ENCODE data around the gene F2RL1. TPM values are rescaled to one million over a fixed set of nuclear protein-coding genes. Genes with fewer than 3 reads are reported as not detected.
"Not testable (repeated sequence)": the region's sequence is repeated elsewhere in the genome, so short reads cannot be mapped to it uniquely, and the experiment has no call there.

Gene F2RL1, protein sequence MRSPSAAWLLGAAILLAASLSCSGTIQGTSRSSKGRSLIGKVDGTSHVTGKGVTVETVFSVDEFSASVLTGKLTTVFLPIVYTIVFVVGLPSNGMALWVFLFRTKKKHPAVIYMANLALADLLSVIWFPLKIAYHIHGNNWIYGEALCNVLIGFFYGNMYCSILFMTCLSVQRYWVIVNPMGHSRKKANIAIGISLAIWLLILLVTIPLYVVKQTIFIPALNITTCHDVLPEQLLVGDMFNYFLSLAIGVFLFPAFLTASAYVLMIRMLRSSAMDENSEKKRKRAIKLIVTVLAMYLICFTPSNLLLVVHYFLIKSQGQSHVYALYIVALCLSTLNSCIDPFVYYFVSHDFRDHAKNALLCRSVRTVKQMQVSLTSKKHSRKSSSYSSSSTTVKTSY
- polyA plus RNA-seq (2011; rRNA removed) (0.15 and 0.16 TPM in 2 replicates), polyA minus RNA-seq (2011; rRNA and poly(A)+ RNA removed) (0.19 and 0.26 TPM in 2 replicates)

DNA sequence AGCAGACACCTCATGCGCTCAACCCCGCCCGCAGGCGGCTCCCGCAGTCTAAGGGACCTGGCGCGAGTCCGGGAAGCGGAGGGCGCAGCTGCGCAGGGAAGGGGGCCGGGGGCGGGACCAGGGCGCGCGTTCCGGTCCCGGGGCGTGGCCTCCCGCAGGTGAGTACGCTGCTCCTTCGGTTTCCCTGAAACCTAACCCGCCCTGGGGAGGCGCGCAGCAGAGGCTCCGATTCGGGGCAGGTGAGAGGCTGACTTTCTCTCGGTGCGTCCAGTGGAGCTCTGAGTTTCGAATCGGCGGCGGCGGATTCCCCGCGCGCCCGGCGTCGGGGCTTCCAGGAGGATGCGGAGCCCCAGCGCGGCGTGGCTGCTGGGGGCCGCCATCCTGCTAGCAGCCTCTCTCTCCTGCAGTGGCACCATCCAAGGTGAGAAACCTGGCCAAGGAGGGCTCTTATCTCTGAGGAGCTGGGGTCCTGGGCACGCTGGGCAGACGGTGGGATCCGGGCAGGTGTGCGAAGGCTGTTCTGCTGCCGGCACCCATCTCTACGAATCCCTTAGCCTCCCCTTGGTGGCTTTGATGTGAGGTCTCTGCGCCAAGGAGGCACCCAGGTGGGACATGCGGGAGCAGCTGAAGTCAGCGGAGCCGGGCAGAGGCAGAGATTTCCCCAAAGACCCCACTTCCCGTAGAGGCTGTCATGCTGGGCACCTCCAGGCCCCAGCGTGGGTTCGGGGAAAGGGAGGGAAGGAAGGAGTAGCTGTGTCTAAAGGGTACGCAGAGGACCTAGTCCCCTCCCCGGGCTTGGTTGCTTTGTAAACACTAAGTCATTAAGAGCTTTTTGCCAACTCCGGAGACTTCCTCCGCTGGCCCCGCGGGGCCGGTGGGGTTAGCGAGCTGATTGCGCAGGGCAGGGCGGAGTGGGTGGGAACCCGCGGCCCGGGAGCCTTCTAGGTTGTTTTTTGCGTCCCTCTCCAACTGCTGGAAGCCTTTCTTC lies at the start of gene F2RL1:
Gene F2RL1 (plus strand): TSS at position 187 of the 988 bp plus-strand sequence. CDS start 153 bp downstream, at position 340.
- peaks cover 3% of the 10 kb centered on the region for H3K27me3 ChIP-seq (ENCODE audit: control insufficient read depth, insufficient read depth, low read length)
- H3K36me3 ChIP-seq (ENCODE audit: control insufficient read depth, insufficient read depth, low read length) = no peaks in the 10 kb centered on the region
- DNase-seq (ENCODE audit: low read depth) = no peak
- H3K4me3 ChIP-seq (ENCODE audit: low read depth, low read length) = peak within 1 kb of the TSS; percentile 57
- TF ChIP-seq, protein P1, sequence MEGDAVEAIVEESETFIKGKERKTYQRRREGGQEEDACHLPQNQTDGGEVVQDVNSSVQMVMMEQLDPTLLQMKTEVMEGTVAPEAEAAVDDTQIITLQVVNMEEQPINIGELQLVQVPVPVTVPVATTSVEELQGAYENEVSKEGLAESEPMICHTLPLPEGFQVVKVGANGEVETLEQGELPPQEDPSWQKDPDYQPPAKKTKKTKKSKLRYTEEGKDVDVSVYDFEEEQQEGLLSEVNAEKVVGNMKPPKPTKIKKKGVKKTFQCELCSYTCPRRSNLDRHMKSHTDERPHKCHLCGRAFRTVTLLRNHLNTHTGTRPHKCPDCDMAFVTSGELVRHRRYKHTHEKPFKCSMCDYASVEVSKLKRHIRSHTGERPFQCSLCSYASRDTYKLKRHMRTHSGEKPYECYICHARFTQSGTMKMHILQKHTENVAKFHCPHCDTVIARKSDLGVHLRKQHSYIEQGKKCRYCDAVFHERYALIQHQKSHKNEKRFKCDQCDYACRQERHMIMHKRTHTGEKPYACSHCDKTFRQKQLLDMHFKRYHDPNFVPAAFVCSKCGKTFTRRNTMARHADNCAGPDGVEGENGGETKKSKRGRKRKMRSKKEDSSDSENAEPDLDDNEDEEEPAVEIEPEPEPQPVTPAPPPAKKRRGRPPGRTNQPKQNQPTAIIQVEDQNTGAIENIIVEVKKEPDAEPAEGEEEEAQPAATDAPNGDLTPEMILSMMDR (IDR thresholded peaks at IDR 0.05; ENCODE audit: insufficient read depth, low read depth, low read length) = no peak
- ChIA-PET CTCF (interaction anchor here (0.5 to 1.1 kb wide), 6 partner anchors 12 to 50 kb away, joined by 3 to 4 read pairs (median 3); no protein-coding TSS in a partner anchor), POLR2A (no interaction called here)

DNA sequence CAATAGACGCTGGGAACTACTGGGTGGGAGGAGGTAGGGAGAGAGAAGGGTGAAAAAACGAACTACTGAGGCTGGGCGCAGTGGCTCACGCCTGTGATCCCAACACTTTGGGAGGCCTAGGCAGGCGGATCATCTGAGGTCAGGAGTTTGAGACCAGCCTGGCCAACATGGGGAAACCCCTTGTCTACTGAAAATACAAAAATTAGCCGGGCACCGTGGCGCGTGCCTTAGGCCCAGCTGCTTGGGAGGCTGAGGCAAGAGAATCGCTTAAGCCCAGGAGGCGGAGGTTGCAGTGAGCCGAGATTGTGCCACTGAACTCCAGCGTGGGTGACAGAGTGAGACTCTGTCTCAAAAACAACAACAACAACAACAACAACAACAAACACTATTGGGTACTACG lies 47.8 kb upstream of the F2RL1 start:
- H3K4me3 ChIP-seq (ENCODE audit: low read depth, low read length); H3K36me3 ChIP-seq (ENCODE audit: control insufficient read depth, insufficient read depth, low read length); POLR2A ChIA-PET; H3K27me3 ChIP-seq (ENCODE audit: control insufficient read depth, insufficient read depth, low read length); DNase-seq (ENCODE audit: low read depth): not testable (repeated sequence)
- CTCF ChIA-PET = interaction anchor here (0.9 to 2.7 kb wide), 3 partner anchors 30 to 171 kb away, joined by 3 to 9 read pairs (median 5); no protein-coding TSS in a partner anchor

DNA sequence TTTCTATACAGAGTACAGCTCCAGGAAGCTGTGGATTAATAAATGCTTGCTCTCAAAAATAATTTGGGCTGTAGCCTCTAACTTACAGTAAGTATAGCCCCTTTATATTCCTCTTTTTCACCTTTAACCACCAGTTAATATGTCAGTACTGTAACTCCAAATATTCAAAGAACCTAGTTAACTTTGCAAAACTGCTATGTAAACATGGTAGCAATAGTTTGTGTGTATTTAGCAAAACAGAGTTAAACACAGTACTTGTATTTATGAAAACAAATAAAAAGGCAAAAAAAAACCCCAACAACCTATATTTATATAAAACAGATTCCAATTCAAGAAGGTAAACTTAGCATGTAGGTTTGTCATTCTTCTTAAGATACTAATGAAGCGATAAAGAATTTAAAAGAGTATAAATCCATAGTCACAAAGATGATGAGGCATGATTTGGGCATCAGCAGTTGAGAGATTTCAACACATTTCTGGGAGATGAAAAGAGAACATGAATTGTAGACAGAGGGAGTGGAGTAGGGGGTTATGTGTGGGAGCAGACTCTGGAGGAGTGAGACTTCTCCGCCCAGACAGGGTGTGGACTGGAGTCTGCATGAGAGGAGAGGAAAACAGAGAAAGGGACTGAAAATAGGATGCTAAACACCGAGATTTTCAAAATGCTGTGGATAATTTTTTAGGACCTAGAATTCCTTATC lies 47.0 kb upstream of the F2RL1 start:
- no peak overlapping the region for H3K4me3 ChIP-seq (ENCODE audit: low read depth, low read length)
- no peaks in the 10 kb centered on the region for H3K36me3 ChIP-seq (ENCODE audit: control insufficient read depth, insufficient read depth, low read length)
- CTCF ChIA-PET = interaction anchor here (0.8 to 5.8 kb wide), 3 partner anchors 130 to 170 kb away, joined by 3 to 257 read pairs (median 5); no protein-coding TSS in a partner anchor
- DNase-seq (ENCODE audit: low read depth) = no peak
- POLR2A ChIA-PET = no interaction called here
- H3K27me3 ChIP-seq (ENCODE audit: control insufficient read depth, insufficient read depth, low read length) = no peaks in the 10 kb centered on the region
- TF ChIP-seq, protein P1 (IDR thresholded peaks at IDR 0.05; ENCODE audit: insufficient read depth, low read depth, low read length) = no peak

DNA sequence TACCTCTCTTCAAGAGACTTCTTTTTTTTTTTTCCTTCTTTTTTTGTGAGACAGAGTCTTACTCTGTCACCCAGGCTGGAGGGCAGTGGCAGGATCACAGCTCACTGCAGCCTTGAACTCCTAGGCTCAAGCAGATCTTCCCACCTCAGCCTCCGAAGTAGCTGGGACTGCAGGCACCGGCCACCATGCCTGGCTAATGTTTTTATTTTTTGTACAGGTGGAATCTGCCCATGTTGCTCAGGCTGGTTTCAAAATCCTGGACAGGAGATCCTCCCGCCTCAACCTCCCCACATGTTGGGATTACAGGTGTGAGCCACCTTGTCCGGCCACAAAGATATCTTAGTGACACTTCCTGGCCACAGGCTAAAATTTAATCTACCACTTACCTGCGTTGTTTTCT lies 42.9 kb upstream of the F2RL1 start:
- TF ChIP-seq, protein P1 (IDR thresholded peaks at IDR 0.05; ENCODE audit: insufficient read depth, low read depth, low read length) = no peak
- Histone ChIP-seq H3K36me3 (ENCODE audit: control insufficient read depth, insufficient read depth, low read length) (no peaks in the 10 kb centered on the region), H3K4me3 (ENCODE audit: low read depth, low read length) (no peak overlapping the region), H3K27me3 (ENCODE audit: control insufficient read depth, insufficient read depth, low read length) (no peaks in the 10 kb centered on the region)
- ChIA-PET CTCF (interaction anchor here (1.5 to 5.8 kb wide), 7 partner anchors 7 to 174 kb away, joined by 3 to 257 read pairs (median 15); no protein-coding TSS in a partner anchor), POLR2A (no interaction called here)
- no peak for DNase-seq (ENCODE audit: low read depth)

DNA sequence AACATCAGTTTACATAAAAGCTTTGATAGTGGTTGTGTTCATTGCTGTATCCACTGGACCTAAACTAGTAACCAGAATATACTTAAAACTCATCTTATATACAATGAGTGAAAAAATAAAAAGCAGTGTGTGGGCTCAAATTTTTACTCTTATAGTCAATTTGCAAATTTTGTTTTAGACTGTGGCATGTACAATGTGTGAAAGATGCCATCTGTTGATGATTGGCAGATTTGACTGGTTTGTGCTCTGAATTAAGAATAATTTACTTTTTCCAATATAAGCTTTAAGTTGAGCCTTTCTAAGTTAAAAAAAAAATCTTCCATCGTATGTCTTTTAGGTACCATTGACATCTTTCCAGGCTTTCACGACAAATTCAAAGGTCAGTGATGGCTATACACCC lies 42.4 kb upstream of the F2RL1 start:
- Histone ChIP-seq H3K27me3 (ENCODE audit: control insufficient read depth, insufficient read depth, low read length) (no peaks in the 10 kb centered on the region), H3K36me3 (ENCODE audit: control insufficient read depth, insufficient read depth, low read length) (no peaks in the 10 kb centered on the region), H3K4me3 (ENCODE audit: low read depth, low read length) (no peak overlapping the region)
- TF ChIP-seq, protein P1 (IDR thresholded peaks at IDR 0.05; ENCODE audit: insufficient read depth, low read depth, low read length) = no peak
- POLR2A ChIA-PET = no interaction called here
- CTCF ChIA-PET = interaction anchor here (0.6 to 5.8 kb wide), 3 partner anchors 20 to 174 kb away, joined by 3 to 257 read pairs (median 3); no protein-coding TSS in a partner anchor
- DNase-seq (ENCODE audit: low read depth) = no peak

- H3K36me3 ChIP-seq (ENCODE audit: control insufficient read depth, insufficient read depth, low read length); H3K4me3 ChIP-seq (ENCODE audit: low read depth, low read length); DNase-seq (ENCODE audit: low read depth); POLR2A ChIA-PET; H3K27me3 ChIP-seq (ENCODE audit: control insufficient read depth, insufficient read depth, low read length); CTCF ChIA-PET: not testable (repeated sequence)
These were observed 38.2 kb upstream of the F2RL1 start for GRCh38 chr5:76780616-76781015.
